Islet of Langerhans (tissue), 1 donor: Measurements from ENCODE around the gene SLC1A4.
"Not testable (repeated sequence)": the region's sequence is repeated elsewhere in the genome, so short reads cannot be mapped to it uniquely, and the experiment has no call there.

Source experiments
- FAIRE-seq: peaks from one replicate; lab custom pipeline; 2011; peaks lifted over from hg19 to GRCh38; lab: Jason Lieb, UNC

SLC1A4 gene

GRCh38 chr2:64989126-64989981 lies at the start of gene SLC1A4:
SLC1A4 (plus strand) TSS chr2:64989399; CDS start chr2:64989644, 245 bp downstream.
- no peak for FAIRE-seq

- FAIRE-seq = no peak
Observed at GRCh38 chr2:64941143-64941542, 48.1 kb upstream of the SLC1A4 start.

- no peak for FAIRE-seq
Observed at GRCh38 chr2:64941801-64942200, 47.4 kb upstream of the SLC1A4 start.

- no peak for FAIRE-seq
Observed at GRCh38 chr2:64942693-64943092, 46.5 kb upstream of the SLC1A4 start.

GRCh38 chr2:64943387-64944150 lies 45.6 kb upstream of the SLC1A4 start:
- no peak for FAIRE-seq

- FAIRE-seq = no peak
Observed at GRCh38 chr2:64944484-64944883, 44.7 kb upstream of the SLC1A4 start.

- FAIRE-seq = no peak
Observed at GRCh38 chr2:64945973-64946768, 43.0 kb upstream of the SLC1A4 start.

GRCh38 chr2:64946769-64947247 lies 42.4 kb upstream of the SLC1A4 start:
- no peak for FAIRE-seq

GRCh38 chr2:64947885-64948284 lies 41.3 kb upstream of the SLC1A4 start:
- no peak for FAIRE-seq

GRCh38 chr2:64950226-64951160 lies 38.7 kb upstream of the SLC1A4 start:
- no peak for FAIRE-seq

GRCh38 chr2:64951306-64951953 lies 37.8 kb upstream of the SLC1A4 start:
- no peak for FAIRE-seq

- FAIRE-seq = no peak
Observed at GRCh38 chr2:64952096-64952495, 37.1 kb upstream of the SLC1A4 start.

- peak; percentile 9 for FAIRE-seq
Observed at GRCh38 chr2:64952511-64953482, 36.4 kb upstream of the SLC1A4 start.

- FAIRE-seq = no peak
Observed at GRCh38 chr2:64955467-64955866, 33.7 kb upstream of the SLC1A4 start.

- no peak for FAIRE-seq
Observed at GRCh38 chr2:64957109-64957903, 31.9 kb upstream of the SLC1A4 start.

GRCh38 chr2:64958556-64958955 lies 30.6 kb upstream of the SLC1A4 start:
- no peak for FAIRE-seq

GRCh38 chr2:64960819-64961218 lies 28.4 kb upstream of the SLC1A4 start:
- no peak for FAIRE-seq

- FAIRE-seq = not testable (repeated sequence)
Observed at GRCh38 chr2:64963138-64963537, 26.1 kb upstream of the SLC1A4 start.

GRCh38 chr2:64963719-64964118 lies 25.5 kb upstream of the SLC1A4 start:
- FAIRE-seq = no peak
